KMS-11 (cell line): Measurements from ENCODE around the gene FOXO3.
A peak's percentile ranks its signal among the peaks of the same experiment; 100 is the strongest.

Source experiments
- H2AFZ ChIP-seq: fragments of 200-600 bp; sonication (generic); 2 replicates; pipeline ENCODE4 v1.6.1; 2016; ENCODE audit warnings: antibody characterized with exemption, mixed run types, low read depth
- H3K27ac ChIP-seq: fragments of 200-600 bp; sonication (generic); 2 replicates; pipeline ENCODE4 v1.6.1; 2016; ENCODE audit warnings: mild to moderate bottlenecking, mixed run types
- H3K27me3 ChIP-seq: fragments of 200-600 bp; sonication (generic); 2 replicates; pipeline ENCODE4 v1.6.1; 2017; ENCODE audit warnings: mild to moderate bottlenecking, low read depth, mixed run types, moderate library complexity; ENCODE audit not compliant: insufficient read depth
- H3K36me3 ChIP-seq: fragments of 200-600 bp; sonication (generic); 2 replicates; pipeline ENCODE4 v1.6.1; 2017; ENCODE audit warnings: mild to moderate bottlenecking, mixed run types; ENCODE audit not compliant: insufficient read depth
- H3K4me1 ChIP-seq: fragments of 200-600 bp; sonication (generic); 2 replicates; pipeline ENCODE4 v1.6.1; 2016; ENCODE audit warnings: mild to moderate bottlenecking, low read depth, mixed run types; ENCODE audit not compliant: poor library complexity, severe bottlenecking
- H3K4me2 ChIP-seq: fragments of 200-600 bp; sonication (generic); 2 replicates; pipeline ENCODE4 v1.7.0; 2016; ENCODE audit warnings: mild to moderate bottlenecking, mixed run types
- H3K4me3 ChIP-seq: fragments of 200-600 bp; sonication (generic); IDR thresholded peaks from 2 replicates; pipeline ENCODE4 v1.6.1; 2017; ENCODE audit warnings: low read depth, low read length, mixed read lengths; ENCODE audit not compliant: insufficient read depth
- H3K79me2 ChIP-seq: fragments of 200-600 bp; sonication (generic); 2 replicates; pipeline ENCODE4 v1.6.1; 2016; ENCODE audit warnings: low read depth, mixed run types; ENCODE audit not compliant: insufficient read depth
- H3K9ac ChIP-seq: fragments of 200-600 bp; sonication (generic); 2 replicates; pipeline ENCODE4 v1.6.1; 2016; ENCODE audit warnings: mild to moderate bottlenecking, mixed run types
- H4K20me1 ChIP-seq: fragments of 200-600 bp; sonication (generic); 2 replicates; pipeline ENCODE4 v1.6.1; 2016; ENCODE audit warnings: mild to moderate bottlenecking, mixed run types; ENCODE audit not compliant: insufficient read depth
- TF ChIP-seq, protein P1 (sequence below): fragments of 200-600 bp; sonication (generic); conservative IDR thresholded peaks from 2 replicates; pipeline ENCODE4 v1.6.1; 2017; ENCODE audit warnings: low read depth, mild to moderate bottlenecking, antibody characterized with exemption, low read length, moderate library complexity, mixed read lengths

Gene FOXO3

DNA sequence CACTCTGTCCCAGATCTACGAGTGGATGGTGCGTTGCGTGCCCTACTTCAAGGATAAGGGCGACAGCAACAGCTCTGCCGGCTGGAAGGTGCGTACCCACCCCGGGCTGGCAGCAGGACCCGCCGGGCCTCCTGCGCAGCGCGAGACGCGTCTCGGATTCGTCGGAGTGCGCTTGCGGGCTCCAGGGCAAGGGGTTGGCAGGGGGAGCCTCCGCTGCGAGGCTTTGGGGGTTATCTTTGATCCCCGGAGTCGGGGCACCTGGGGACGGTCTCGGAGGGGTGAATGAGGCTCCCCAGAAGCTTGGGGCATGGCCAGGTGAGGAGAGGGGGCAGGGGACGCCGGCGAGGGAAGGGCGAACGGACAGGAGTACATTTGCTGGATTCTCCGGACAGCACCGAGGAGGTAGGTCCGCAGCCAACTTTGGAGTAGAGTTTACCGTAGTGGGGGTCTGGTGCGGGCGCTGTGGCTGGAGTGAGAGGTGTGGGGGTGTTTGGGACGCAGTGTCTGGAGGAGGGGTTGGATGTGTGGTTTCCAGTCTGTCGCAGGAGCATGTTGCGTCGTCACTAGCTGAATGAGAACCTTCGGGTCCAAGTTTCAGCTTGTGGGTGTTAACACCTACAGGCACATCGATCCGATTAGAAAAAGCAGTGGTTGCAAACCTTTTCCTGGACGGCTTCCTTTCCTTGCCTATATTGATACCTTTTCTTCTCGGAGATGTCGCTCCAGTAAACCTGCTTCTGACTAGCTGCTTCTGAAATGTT, 1.2 kb downstream of the FOXO3 start:
- Histone ChIP-seq H3K36me3 (peaks cover 13% of the 10 kb centered on the region; the same call in 1 of the 2 replicates), H4K20me1 (peaks cover 22% of the 10 kb centered on the region), H3K27ac (peak overlapping the region; percentile 91), H2AFZ (no peak overlapping the region), H3K4me2 (peak overlapping the region; percentile 86; the same call in 1 of the 2 replicates), H3K27me3 (no peaks in the 10 kb centered on the region), H3K4me3 (no peak overlapping the region), H3K79me2 (peaks cover 55% of the 10 kb centered on the region), H3K4me1 (peaks cover 27% of the 10 kb centered on the region), H3K9ac (peak overlapping the region; percentile 94)
- TF ChIP-seq, protein P1, sequence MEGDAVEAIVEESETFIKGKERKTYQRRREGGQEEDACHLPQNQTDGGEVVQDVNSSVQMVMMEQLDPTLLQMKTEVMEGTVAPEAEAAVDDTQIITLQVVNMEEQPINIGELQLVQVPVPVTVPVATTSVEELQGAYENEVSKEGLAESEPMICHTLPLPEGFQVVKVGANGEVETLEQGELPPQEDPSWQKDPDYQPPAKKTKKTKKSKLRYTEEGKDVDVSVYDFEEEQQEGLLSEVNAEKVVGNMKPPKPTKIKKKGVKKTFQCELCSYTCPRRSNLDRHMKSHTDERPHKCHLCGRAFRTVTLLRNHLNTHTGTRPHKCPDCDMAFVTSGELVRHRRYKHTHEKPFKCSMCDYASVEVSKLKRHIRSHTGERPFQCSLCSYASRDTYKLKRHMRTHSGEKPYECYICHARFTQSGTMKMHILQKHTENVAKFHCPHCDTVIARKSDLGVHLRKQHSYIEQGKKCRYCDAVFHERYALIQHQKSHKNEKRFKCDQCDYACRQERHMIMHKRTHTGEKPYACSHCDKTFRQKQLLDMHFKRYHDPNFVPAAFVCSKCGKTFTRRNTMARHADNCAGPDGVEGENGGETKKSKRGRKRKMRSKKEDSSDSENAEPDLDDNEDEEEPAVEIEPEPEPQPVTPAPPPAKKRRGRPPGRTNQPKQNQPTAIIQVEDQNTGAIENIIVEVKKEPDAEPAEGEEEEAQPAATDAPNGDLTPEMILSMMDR = no peak

DNA sequence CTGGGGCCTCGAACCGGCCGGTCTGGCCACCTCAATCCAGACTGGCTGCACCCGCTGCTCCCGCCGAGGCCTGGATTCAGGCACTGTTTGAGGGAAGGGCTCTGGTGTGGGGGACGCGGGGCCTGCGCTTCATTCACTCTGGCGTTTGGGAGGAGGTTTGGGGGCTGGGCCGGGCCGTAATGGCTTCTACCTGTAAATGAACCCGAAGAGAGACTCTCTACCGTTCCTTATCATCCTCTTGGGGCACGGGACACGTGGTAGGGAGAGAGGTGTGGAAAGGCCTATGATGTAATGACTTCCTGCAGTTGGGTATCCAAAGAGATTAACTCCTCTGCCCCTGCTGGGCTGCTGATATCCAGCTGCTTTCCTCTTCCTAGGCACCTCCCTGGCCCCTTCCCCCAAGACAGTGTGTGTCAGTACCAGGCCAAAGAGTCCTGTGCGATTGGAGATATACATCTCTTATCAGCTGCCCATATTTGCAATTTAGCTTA, 1.8 kb downstream of the FOXO3 start:
- Histone ChIP-seq H3K4me2 (peak overlapping the region; percentile 86), H3K79me2 (peaks cover 62% of the 10 kb centered on the region), H4K20me1 (peaks cover 28% of the 10 kb centered on the region), H3K4me3 (no peak overlapping the region), H2AFZ (no peak overlapping the region), H3K27ac (peak overlapping the region; percentile 91), H3K36me3 (peaks cover 15% of the 10 kb centered on the region; the same call in 1 of the 2 replicates), H3K9ac (peak overlapping the region; percentile 94), H3K4me1 (peaks cover 29% of the 10 kb centered on the region), H3K27me3 (no peaks in the 10 kb centered on the region)
- TF ChIP-seq, protein P1 = no peak

DNA sequence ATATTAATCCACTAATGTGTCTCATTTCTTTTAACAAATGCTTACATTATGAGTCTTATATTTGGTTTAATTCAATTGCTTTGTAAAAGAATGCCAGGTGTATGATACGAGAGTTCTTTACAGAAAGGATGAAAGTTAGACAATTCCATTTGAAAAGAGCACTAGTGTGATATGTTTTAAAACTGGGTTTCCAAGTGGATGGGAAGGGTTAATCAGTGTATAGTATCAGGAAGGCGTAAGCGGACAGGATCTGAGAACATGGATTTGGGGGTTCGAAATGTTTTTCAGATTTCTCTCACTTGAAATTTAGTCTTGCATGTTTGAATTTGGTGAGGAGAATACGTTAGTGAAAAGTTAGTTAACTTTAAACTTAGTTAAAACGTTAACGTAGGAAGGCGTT, 2.6 kb downstream of the FOXO3 start:
- Histone ChIP-seq H3K4me1 (peaks cover 37% of the 10 kb centered on the region), H3K27me3 (no peaks in the 10 kb centered on the region), H3K4me2 (peak overlapping the region; percentile 86), H3K27ac (peak overlapping the region; percentile 91), H3K79me2 (peaks cover 69% of the 10 kb centered on the region), H3K9ac (peak overlapping the region; percentile 94), H3K36me3 (peaks cover 15% of the 10 kb centered on the region; the same call in 1 of the 2 replicates), H3K4me3 (no peak overlapping the region), H4K20me1 (peaks cover 30% of the 10 kb centered on the region), H2AFZ (no peak overlapping the region)
- TF ChIP-seq, protein P1 = no peak

DNA sequence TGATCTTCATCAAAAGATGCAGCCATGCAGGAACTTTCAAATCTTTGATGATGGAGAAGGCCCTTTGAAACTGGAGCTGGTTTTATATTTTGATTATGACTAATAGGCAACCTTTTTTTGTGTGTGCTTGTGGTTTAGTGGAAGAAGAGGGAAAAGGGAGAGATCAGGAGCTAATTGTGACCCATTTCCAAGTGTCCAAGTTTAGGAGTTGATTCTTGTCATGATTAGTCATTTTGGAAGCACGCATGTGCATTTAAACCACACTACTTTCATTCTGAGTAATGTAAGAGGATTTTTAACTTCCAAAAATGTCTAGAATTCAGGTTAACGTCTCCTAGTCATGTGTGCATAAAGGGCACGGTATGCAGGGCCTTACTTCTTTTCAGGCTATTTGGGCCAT, 3.5 kb downstream of the FOXO3 start:
- no peak overlapping the region for H3K4me3 ChIP-seq
- H4K20me1 ChIP-seq = peaks cover 30% of the 10 kb centered on the region
- peak overlapping the region; percentile 86 for H3K4me2 ChIP-seq
- H2AFZ ChIP-seq = no peak overlapping the region
- peak overlapping the region; percentile 91 for H3K27ac ChIP-seq
- no peaks in the 10 kb centered on the region for H3K27me3 ChIP-seq
- TF ChIP-seq, protein P1 = no peak
- peaks cover 46% of the 10 kb centered on the region for H3K4me1 ChIP-seq
- H3K79me2 ChIP-seq = peaks cover 78% of the 10 kb centered on the region
- peak overlapping the region; percentile 94 for H3K9ac ChIP-seq
- peaks cover 15% of the 10 kb centered on the region; the same call in 1 of the 2 replicates for H3K36me3 ChIP-seq
